ENCODE measurements around the gene NUP188. TPM values are rescaled to one million over a fixed set of nuclear protein-coding genes. Genes with fewer than 3 reads are reported as not detected.

The NUP188 gene
- 42.4 TPM for total RNA-seq
- long read RNA-seq, full-length matches to known transcripts = 12 of 36 reads
- long read RNA-seq, partial matches to known transcripts = 17 of 36 reads
- long read RNA-seq, other reads (novel, unspliced or antisense) = 7 of 36 reads

- peak; percentile 97 for DNase-seq
- H3K27ac ChIP-seq = peak within 1 kb of the TSS; percentile 91
- H3K4me1 ChIP-seq = peaks cover 38% of the 10 kb centered on the region
- no peaks in the 10 kb centered on the region for H3K27me3 ChIP-seq (ENCODE audit: low read depth)
- H3K36me3 ChIP-seq = peaks cover 37% of the 10 kb centered on the region
- ATAC-seq = peak; percentile 95 to 96
- peak within 1 kb of the TSS; percentile 74 for H3K4me3 ChIP-seq
- intact Hi-C loops (cut with DNase I) = no loop called here
- TF ChIP-seq CTCF (IDR thresholded peaks at IDR 0.05) = no peak
- H3K9me3 ChIP-seq = no peaks in the 10 kb centered on the region
These were observed at the start of gene NUP188, which contains the start of gene DOLK for GRCh38 chr9:128947527-128948301. TSS of gene NUP188 (plus strand) at chr9:128947699. CDS start at chr9:128947720, 21 bp downstream. TSS of gene DOLK (minus strand) at chr9:128947603. CDS start at chr9:128947303, 300 bp downstream.

- intact Hi-C loops (cut with DNase I) = no loop called here
- ATAC-seq (no peak), DNase-seq (no peak)
- no peak for TF ChIP-seq CTCF (IDR thresholded peaks at IDR 0.05)
- Histone ChIP-seq H3K36me3 (peaks cover 58% of the 10 kb centered on the region), H3K4me3 (no peak overlapping the region), H3K27ac (peak overlapping the region; percentile 61), H3K4me1 (peaks cover 55% of the 10 kb centered on the region), H3K9me3 (no peaks in the 10 kb centered on the region), H3K27me3 (ENCODE audit: low read depth) (no peaks in the 10 kb centered on the region)
These were observed 49.1 kb upstream of the NUP188 start for GRCh38 chr9:128898382-128898781.

- peak overlapping the region; percentile 61 for H3K27ac ChIP-seq
These were observed 48.5 kb upstream of the NUP188 start for GRCh38 chr9:128898845-128899565.

GRCh38 chr9:128899566-128900322, 47.8 kb upstream of the NUP188 start:
- Histone ChIP-seq H3K27ac (peak overlapping the region; percentile 61), H3K9me3 (no peaks in the 10 kb centered on the region), H3K4me3 (no peak overlapping the region), H3K36me3 (peaks cover 45% of the 10 kb centered on the region), H3K4me1 (peaks cover 56% of the 10 kb centered on the region), H3K27me3 (ENCODE audit: low read depth) (no peaks in the 10 kb centered on the region)
- DNase-seq (no peak), ATAC-seq (peak; percentile 19 to 43)
- no peak for TF ChIP-seq CTCF (IDR thresholded peaks at IDR 0.05)
- intact Hi-C loops (cut with DNase I) = no loop called here

More at GRCh38 chr9:128898845-128899565, 48.5 kb upstream of the NUP188 start:
- H3K4me3 ChIP-seq = no peak overlapping the region
- intact Hi-C loops (cut with DNase I) = no loop called here
- no peaks in the 10 kb centered on the region for H3K27me3 ChIP-seq (ENCODE audit: low read depth)
- H3K9me3 ChIP-seq = no peaks in the 10 kb centered on the region
- TF ChIP-seq CTCF (IDR thresholded peaks at IDR 0.05) = no peak
- H3K4me1 ChIP-seq = peaks cover 51% of the 10 kb centered on the region
- no peak for DNase-seq
- ATAC-seq = no peak
- H3K36me3 ChIP-seq = peaks cover 52% of the 10 kb centered on the region

- H3K4me1 ChIP-seq = peaks cover 56% of the 10 kb centered on the region
- no peak overlapping the region for H3K4me3 ChIP-seq
- intact Hi-C loops (cut with DNase I) = no loop called here
- H3K9me3 ChIP-seq = no peaks in the 10 kb centered on the region
- TF ChIP-seq CTCF (IDR thresholded peaks at IDR 0.05) = no peak
- peak overlapping the region; percentile 75 for H3K27ac ChIP-seq
- DNase-seq = no peak
- no peak for ATAC-seq
- H3K36me3 ChIP-seq = peaks cover 29% of the 10 kb centered on the region
- no peaks in the 10 kb centered on the region for H3K27me3 ChIP-seq (ENCODE audit: low read depth)
These were observed 46.1 kb upstream of the NUP188 start for GRCh38 chr9:128901379-128901778.

All from lower lobe of right lung (tissue), 2 donors.